ENCODE measurements around the gene MT1G.
"Not testable (repeated sequence)": the region's sequence is repeated elsewhere in the genome, so short reads cannot be mapped to it uniquely, and the experiment has no call there.

- not testable (repeated sequence) for TF ChIP-seq CTCF, POLR2A (IDR thresholded peaks at IDR 0.05)
Observed at GRCh38 chr16:56674570-56674969, 6.7 kb upstream of the MT1G start.
